Skin of body (tissue), 2 donors: Measurements from ENCODE around the gene LCLAT1. TPM values are rescaled to one million over a fixed set of nuclear protein-coding genes. Genes with fewer than 3 reads are reported as not detected.

Source experiments
- DNase-seq: peaks from one replicate; lab custom pipeline; 2025; lab: John Stamatoyannopoulos, UW
- total RNA-seq: library from RNA; depleted of rRNA; stranded (reverse); fragments of >200 nt; gene quantifications from one replicate; pipeline ENCODE4 v1.2.3, GENCODE V29; 2014

Gene LCLAT1
- total RNA-seq, 1 donor from 2014 or later, result 14.5 TPM

- DNase-seq, result no peak
Measured at GRCh38 chr2:30514134-30514847, 67.2 kb downstream of the LCLAT1 start.

GRCh38 chr2:30514848-30515435 is 67.9 kb downstream of the LCLAT1 start:
- no peak for DNase-seq

- no peak for DNase-seq
Measured at GRCh38 chr2:30516166-30516565, 69.1 kb downstream of the LCLAT1 start.

GRCh38 chr2:30519796-30520195 is 72.8 kb downstream of the LCLAT1 start:
- DNase-seq, result no peak

GRCh38 chr2:30522421-30522820 is 75.4 kb downstream of the LCLAT1 start:
- no peak for DNase-seq

- DNase-seq, result no peak
Measured at GRCh38 chr2:30527411-30527810, 80.4 kb downstream of the LCLAT1 start.

- DNase-seq, result no peak
Measured at GRCh38 chr2:30527859-30528258, 80.8 kb downstream of the LCLAT1 start.

- no peak for DNase-seq
Measured at GRCh38 chr2:30530346-30530745, 83.3 kb downstream of the LCLAT1 start.

- no peak for DNase-seq
Measured at GRCh38 chr2:30541680-30542079, 94.6 kb downstream of the LCLAT1 start.

- DNase-seq, result no peak
Measured at GRCh38 chr2:30545875-30546274, 98.8 kb downstream of the LCLAT1 start.

- no peak for DNase-seq
Measured at GRCh38 chr2:30548386-30548785, 101.3 kb downstream of the LCLAT1 start.

GRCh38 chr2:30549096-30549495 is 102.0 kb downstream of the LCLAT1 start:
- no peak for DNase-seq

GRCh38 chr2:30559544-30560275 is 112.7 kb downstream of the LCLAT1 start:
- no peak for DNase-seq

GRCh38 chr2:30561349-30561748 is 114.3 kb downstream of the LCLAT1 start:
- DNase-seq, result no peak

- no peak for DNase-seq
Measured at GRCh38 chr2:30565851-30566358, 118.9 kb downstream of the LCLAT1 start.

GRCh38 chr2:30566631-30567030 is 119.6 kb downstream of the LCLAT1 start:
- DNase-seq, result peak; percentile 85

GRCh38 chr2:30567317-30567716 is 120.3 kb downstream of the LCLAT1 start:
- no peak for DNase-seq

GRCh38 chr2:30569946-30570345 is 122.9 kb downstream of the LCLAT1 start:
- DNase-seq, result no peak

GRCh38 chr2:30577151-30577550 is 130.1 kb downstream of the LCLAT1 start:
- DNase-seq, result no peak

GRCh38 chr2:30580391-30580790 is 133.3 kb downstream of the LCLAT1 start:
- DNase-seq, result no peak

- DNase-seq, result no peak
Measured at GRCh38 chr2:30582521-30582920, 135.5 kb downstream of the LCLAT1 start.

- no peak for DNase-seq
Measured at GRCh38 chr2:30583204-30583749, 136.2 kb downstream of the LCLAT1 start.
